ENCODE data around the gene DNAH3.
"Not testable (repeated sequence)": the region's sequence is repeated elsewhere in the genome, so short reads cannot be mapped to it uniquely, and the experiment has no call there.

Gene DNAH3

GRCh38 chr16:21069986-21070385, 80.7 kb downstream of the DNAH3 start:
- no peak for DNase-seq

GRCh38 chr16:21064203-21064602, 86.4 kb downstream of the DNAH3 start:
- DNase-seq: no peak

- DNase-seq: not testable (repeated sequence)
Measured at GRCh38 chr16:21063314-21063713, 87.3 kb downstream of the DNAH3 start.

GRCh38 chr16:21060027-21060510, 90.6 kb downstream of the DNAH3 start:
- no peak for DNase-seq

GRCh38 chr16:21057875-21058274, 92.8 kb downstream of the DNAH3 start:
- DNase-seq: no peak

GRCh38 chr16:21056396-21056795, 94.2 kb downstream of the DNAH3 start:
- no peak for DNase-seq

- not testable (repeated sequence) for DNase-seq
Measured at GRCh38 chr16:21055738-21056137, 94.9 kb downstream of the DNAH3 start.

GRCh38 chr16:21053590-21053989, 97.1 kb downstream of the DNAH3 start:
- DNase-seq: no peak

- DNase-seq: not testable (repeated sequence)
Measured at GRCh38 chr16:21048091-21048912, 102.3 kb downstream of the DNAH3 start.

- no peak for DNase-seq
Measured at GRCh38 chr16:21038197-21038596, 112.4 kb downstream of the DNAH3 start.

GRCh38 chr16:21037736-21038135, 112.9 kb downstream of the DNAH3 start:
- DNase-seq: no peak

- DNase-seq: no peak
Measured at GRCh38 chr16:21037168-21037567, 113.5 kb downstream of the DNAH3 start.

GRCh38 chr16:21036471-21036870, 114.2 kb downstream of the DNAH3 start:
- no peak for DNase-seq

GRCh38 chr16:21033704-21034103, 116.9 kb downstream of the DNAH3 start:
- no peak for DNase-seq

- no peak for DNase-seq
Measured at GRCh38 chr16:21033264-21033663, 117.4 kb downstream of the DNAH3 start.

- no peak for DNase-seq
Measured at GRCh38 chr16:21028728-21029127, 121.9 kb downstream of the DNAH3 start.

GRCh38 chr16:21026846-21027245, 123.8 kb downstream of the DNAH3 start:
- DNase-seq: no peak

- DNase-seq: no peak
Measured at GRCh38 chr16:21023509-21024202, 127.0 kb downstream of the DNAH3 start.

GRCh38 chr16:21021316-21021715, 129.3 kb downstream of the DNAH3 start:
- DNase-seq: no peak

GRCh38 chr16:21009815-21010214, 140.8 kb downstream of the DNAH3 start:
- no peak for DNase-seq

- DNase-seq: no peak
Measured at GRCh38 chr16:21005008-21005407, 145.6 kb downstream of the DNAH3 start.

- DNase-seq: no peak
Measured at GRCh38 chr16:21001262-21001661, 149.4 kb downstream of the DNAH3 start.

- DNase-seq: no peak
Measured at GRCh38 chr16:20997147-20997546, 153.5 kb downstream of the DNAH3 start.

GRCh38 chr16:20995711-20996110, 154.9 kb downstream of the DNAH3 start:
- no peak for DNase-seq
